ENCODE measurements around the gene CHST1. TPM values are rescaled to one million over a fixed set of nuclear protein-coding genes. Genes with fewer than 3 reads are reported as not detected.

Gene CHST1
- polyA plus RNA-seq, 3 donors: not detected

DNA sequence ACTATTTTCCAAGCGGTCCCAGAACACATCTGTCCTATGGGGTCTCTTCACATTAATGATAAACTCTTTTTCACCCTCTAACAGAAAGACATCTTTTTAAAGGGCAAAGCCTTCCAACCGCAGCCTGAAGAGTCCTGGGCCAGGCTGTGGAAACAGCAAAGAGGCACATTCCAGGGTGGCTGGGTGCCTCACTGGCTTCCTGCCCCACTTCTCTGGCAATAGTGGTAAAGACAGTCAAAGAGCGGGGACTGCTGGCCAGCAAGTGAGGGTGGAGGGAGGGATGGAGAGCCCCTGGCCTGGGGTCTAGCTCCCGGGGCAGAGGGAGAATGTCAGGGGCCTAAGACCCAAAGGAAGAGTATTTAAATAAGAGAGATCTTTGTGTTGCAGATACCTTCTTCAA lies 10.2 kb upstream of the CHST1 start:
- Mint-ChIP-seq H3K9me3 (peaks cover 0 to 1% (median 0%) of the 10 kb centered on the region in 7 donors), H3K4me1 (no peaks in the 10 kb centered on the region), H3K36me3 (no peaks in the 10 kb centered on the region), H3K4me3 (no peak overlapping the region), H3K27me3 (ENCODE audit: low read depth in 3 of 3) (peaks cover 3 to 8% (median 8%) of the 10 kb centered on the region in 3 donors), H3K27ac (no peak overlapping the region)
- TF ChIP-seq, protein P1, sequence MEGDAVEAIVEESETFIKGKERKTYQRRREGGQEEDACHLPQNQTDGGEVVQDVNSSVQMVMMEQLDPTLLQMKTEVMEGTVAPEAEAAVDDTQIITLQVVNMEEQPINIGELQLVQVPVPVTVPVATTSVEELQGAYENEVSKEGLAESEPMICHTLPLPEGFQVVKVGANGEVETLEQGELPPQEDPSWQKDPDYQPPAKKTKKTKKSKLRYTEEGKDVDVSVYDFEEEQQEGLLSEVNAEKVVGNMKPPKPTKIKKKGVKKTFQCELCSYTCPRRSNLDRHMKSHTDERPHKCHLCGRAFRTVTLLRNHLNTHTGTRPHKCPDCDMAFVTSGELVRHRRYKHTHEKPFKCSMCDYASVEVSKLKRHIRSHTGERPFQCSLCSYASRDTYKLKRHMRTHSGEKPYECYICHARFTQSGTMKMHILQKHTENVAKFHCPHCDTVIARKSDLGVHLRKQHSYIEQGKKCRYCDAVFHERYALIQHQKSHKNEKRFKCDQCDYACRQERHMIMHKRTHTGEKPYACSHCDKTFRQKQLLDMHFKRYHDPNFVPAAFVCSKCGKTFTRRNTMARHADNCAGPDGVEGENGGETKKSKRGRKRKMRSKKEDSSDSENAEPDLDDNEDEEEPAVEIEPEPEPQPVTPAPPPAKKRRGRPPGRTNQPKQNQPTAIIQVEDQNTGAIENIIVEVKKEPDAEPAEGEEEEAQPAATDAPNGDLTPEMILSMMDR (IDR thresholded peaks at IDR 0.05): no peak
- H3K36me3 ChIP-seq (replicated peaks in 1 of 2; ENCODE audit: control insufficient read depth in 1 of 2, insufficient read depth in 2 of 2, low read length in 2 of 2): no peaks in the 10 kb centered on the region
- no peaks in the 10 kb centered on the region for H3K9me3 ChIP-seq (replicated peaks in 1 of 2; ENCODE audit: control insufficient read depth in 1 of 2, insufficient read depth in 1 of 2, low read length in 2 of 2)
- no peaks in the 10 kb centered on the region for H4K20me1 ChIP-seq (ENCODE audit: insufficient read depth, low read length)
- WGBS (ENCODE audit: insufficient coverage): 88% methylated on average over 3 of the region's 4 CpGs
- no peaks in the 10 kb centered on the region for H3K4me1 ChIP-seq (ENCODE audit: control insufficient read depth in 1 of 2, insufficient read depth in 2 of 2, low read length in 2 of 2)
- no peak for DNase-seq
- H2AFZ ChIP-seq (ENCODE audit: insufficient read depth, low read depth, low read length, poor library complexity, severe bottlenecking): no peak overlapping the region
- no peak overlapping the region for H3K27ac ChIP-seq (ENCODE audit: low read depth in 1 of 2, low read length in 2 of 2)
- H3K4me2 ChIP-seq (replicated peaks; ENCODE audit: extremely low read depth, low read length, poor library complexity, severe bottlenecking): no peak overlapping the region
- H3K4me3 ChIP-seq (replicated peaks in 1 of 3; ENCODE audit: low read depth in 2 of 3, low read length in 3 of 3): no peak overlapping the region
- H3K27me3 ChIP-seq (ENCODE audit: control insufficient read depth in 2 of 2, insufficient read depth in 2 of 2, low read length in 2 of 2): no peaks in the 10 kb centered on the region
- H3K79me2 ChIP-seq (ENCODE audit: insufficient read depth, low read length): no peaks in the 10 kb centered on the region
- intact Hi-C loops (cut with micrococcal nuclease): no loop called here
- no peak overlapping the region for H3K9ac ChIP-seq (ENCODE audit: insufficient read depth, low read length, poor library complexity, severe bottlenecking)

DNA sequence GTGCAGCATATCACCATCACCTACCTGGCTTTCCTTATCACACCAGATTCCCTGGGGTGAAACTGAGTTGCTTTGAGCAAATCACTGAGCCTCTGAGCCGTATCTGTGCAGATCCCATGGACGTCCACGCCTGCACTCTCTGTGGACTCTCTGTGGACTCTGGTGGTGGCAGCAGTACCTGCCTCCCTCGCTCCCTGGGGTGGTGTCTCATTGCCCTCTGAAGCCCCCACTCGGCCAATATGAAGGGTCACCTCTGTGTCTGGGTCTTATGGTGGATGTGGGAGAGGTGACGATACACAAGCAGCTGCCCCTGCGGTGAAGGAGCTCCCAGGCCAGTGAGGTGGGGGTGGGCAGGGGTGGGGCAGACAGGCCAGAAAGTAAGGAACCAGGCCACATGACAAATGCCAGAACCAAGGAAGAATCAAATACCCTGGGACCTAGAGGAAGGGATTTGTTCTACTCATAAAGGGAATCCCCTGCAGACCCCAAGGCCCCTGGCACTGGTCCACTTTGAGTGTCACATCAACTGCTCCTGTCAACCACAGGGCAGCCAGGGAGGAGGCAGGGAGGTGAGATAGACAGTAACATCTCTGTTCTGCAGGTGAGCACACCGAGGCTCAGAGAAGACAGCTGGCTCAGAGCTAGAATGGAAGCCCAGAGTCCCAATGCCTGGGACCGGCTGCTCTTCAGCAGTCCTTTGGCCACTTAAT lies 9.2 kb upstream of the CHST1 start:
- Mint-ChIP-seq H3K4me3 (no peak overlapping the region), H3K36me3 (no peaks in the 10 kb centered on the region), H3K27ac (no peak overlapping the region), H3K9me3 (peaks cover 0 to 1% (median 0%) of the 10 kb centered on the region in 7 donors), H3K27me3 (ENCODE audit: low read depth in 3 of 3) (peaks cover 7 to 10% (median 8%) of the 10 kb centered on the region in 3 donors), H3K4me1 (no peaks in the 10 kb centered on the region)
- TF ChIP-seq, protein P1 (IDR thresholded peaks at IDR 0.05): no peak
- DNase-seq: no peak
- intact Hi-C loops (cut with micrococcal nuclease): no loop called here
- Histone ChIP-seq H3K4me3 (replicated peaks in 1 of 3; ENCODE audit: low read depth in 2 of 3, low read length in 3 of 3) (no peak overlapping the region), H3K27me3 (ENCODE audit: control insufficient read depth in 2 of 2, insufficient read depth in 2 of 2, low read length in 2 of 2) (no peaks in the 10 kb centered on the region), H2AFZ (ENCODE audit: insufficient read depth, low read depth, low read length, poor library complexity, severe bottlenecking) (no peak overlapping the region), H3K4me2 (replicated peaks; ENCODE audit: extremely low read depth, low read length, poor library complexity, severe bottlenecking) (no peak overlapping the region), H3K4me1 (ENCODE audit: control insufficient read depth in 1 of 2, insufficient read depth in 2 of 2, low read length in 2 of 2) (no peaks in the 10 kb centered on the region), H3K9me3 (replicated peaks in 1 of 2; ENCODE audit: control insufficient read depth in 1 of 2, insufficient read depth in 1 of 2, low read length in 2 of 2) (no peaks in the 10 kb centered on the region), H4K20me1 (ENCODE audit: insufficient read depth, low read length) (no peaks in the 10 kb centered on the region), H3K27ac (ENCODE audit: low read depth in 1 of 2, low read length in 2 of 2) (no peak overlapping the region), H3K79me2 (ENCODE audit: insufficient read depth, low read length) (no peaks in the 10 kb centered on the region), H3K9ac (ENCODE audit: insufficient read depth, low read length, poor library complexity, severe bottlenecking) (no peak overlapping the region), H3K36me3 (replicated peaks in 1 of 2; ENCODE audit: control insufficient read depth in 1 of 2, insufficient read depth in 2 of 2, low read length in 2 of 2) (no peaks in the 10 kb centered on the region)
- 91% methylated on average over 8 of the region's 9 CpGs for WGBS (ENCODE audit: insufficient coverage)
